ENCODE data around the gene MACROD2.

- TF ChIP-seq POLR2A (IDR thresholded peaks at IDR 0.05), result no peak
- no peak for TF ChIP-seq CTCF (IDR thresholded peaks at IDR 0.05)
Observed at GRCh38 chr20:15571056-15571455, 1575.7 kb downstream of the MACROD2 start.

Measured in uterus (tissue), 2 donors.